Measurements from ENCODE around the gene SLC38A6.

SLC38A6 gene

GRCh38 chr14:60981633-60982455 lies 799 bp downstream of the SLC38A6 start:
- no peak for DNase-seq

- DNase-seq, result no peak
Measured at GRCh38 chr14:60984196-60984595, 3.2 kb downstream of the SLC38A6 start.

- DNase-seq, result no peak
Measured at GRCh38 chr14:60986500-60986899, 5.5 kb downstream of the SLC38A6 start.

GRCh38 chr14:60989599-60989998 lies 8.6 kb downstream of the SLC38A6 start:
- DNase-seq, result no peak

- no peak for DNase-seq
Measured at GRCh38 chr14:60998617-60999016, 17.6 kb downstream of the SLC38A6 start.

GRCh38 chr14:60999536-60999935 lies 18.5 kb downstream of the SLC38A6 start:
- DNase-seq, result no peak

- no peak for DNase-seq
Measured at GRCh38 chr14:61003571-61003970, 22.5 kb downstream of the SLC38A6 start.

- DNase-seq, result no peak
Measured at GRCh38 chr14:61019537-61019936, 38.5 kb downstream of the SLC38A6 start.

- peak; percentile 42 for DNase-seq
Measured at GRCh38 chr14:61025251-61026223, 44.5 kb downstream of the SLC38A6 start.

GRCh38 chr14:61026526-61026925 lies 45.5 kb downstream of the SLC38A6 start:
- no peak for DNase-seq

- DNase-seq, result no peak
Measured at GRCh38 chr14:61031026-61031425, 50.0 kb downstream of the SLC38A6 start.

GRCh38 chr14:61033054-61033453 lies 52.0 kb downstream of the SLC38A6 start:
- DNase-seq, result no peak

GRCh38 chr14:61033855-61034254 lies 52.8 kb downstream of the SLC38A6 start:
- no peak for DNase-seq

GRCh38 chr14:61034416-61035120 lies 53.5 kb downstream of the SLC38A6 start:
- no peak for DNase-seq

- no peak for DNase-seq
Measured at GRCh38 chr14:61037215-61037614, 56.2 kb downstream of the SLC38A6 start.

- no peak for DNase-seq
Measured at GRCh38 chr14:61041704-61042103, 60.7 kb downstream of the SLC38A6 start.

- no peak for DNase-seq
Measured at GRCh38 chr14:61042220-61042619, 61.2 kb downstream of the SLC38A6 start.

- no peak for DNase-seq
Measured at GRCh38 chr14:61043506-61043905, 62.5 kb downstream of the SLC38A6 start.

GRCh38 chr14:61047021-61047420 lies 66.0 kb downstream of the SLC38A6 start:
- DNase-seq, result no peak

- no peak for DNase-seq
Measured at GRCh38 chr14:61048640-61049039, 67.6 kb downstream of the SLC38A6 start.

GRCh38 chr14:61050417-61050816 lies 69.4 kb downstream of the SLC38A6 start:
- DNase-seq, result no peak

GRCh38 chr14:61051051-61051450 lies 70.0 kb downstream of the SLC38A6 start:
- DNase-seq, result no peak

- no peak for DNase-seq
Measured at GRCh38 chr14:61051621-61052020, 70.6 kb downstream of the SLC38A6 start.

All from CD4-positive, alpha-beta T cell treated with Interferon gamma for 1 hour (primary cell).